Renal cortex interstitium (tissue), 11 donors: ENCODE measurements around the gene NMRK1. TPM values are rescaled to one million over a fixed set of nuclear protein-coding genes. Genes with fewer than 3 reads are reported as not detected.

Source experiments
- DNase-seq, 11 donors: peaks; one replicate each; pipeline ENCODE4 v3.0.0-alpha.2; 2013; ENCODE audit warnings: low read depth in 9 of 11, low spot score in 4 of 11; ENCODE audit errors: extremely low read depth in 1 of 11
- polyA plus RNA-seq, 3 donors: library from polyadenylated mRNA; unstranded; fragments of 120-200 nt; gene quantifications; one replicate each; pipeline ENCODE4 v1.2.1, GENCODE V29; 2013; ENCODE audit not compliant: insufficient read length in 3 of 3

The NMRK1 gene
- polyA plus RNA-seq, 3 donors: 18.7 to 28.4 (median 22.2) TPM

- no peak for DNase-seq
Measured at GRCh38 chr9:75108571-75108970, 20.6 kb upstream of the NMRK1 start.

- peak in 6 of 11 donors; percentile 44 to 71 (median 48) for DNase-seq
Measured at GRCh38 chr9:75106857-75107256, 18.9 kb upstream of the NMRK1 start.

GRCh38 chr9:75105841-75106240 is 17.9 kb upstream of the NMRK1 start:
- no peak for DNase-seq

GRCh38 chr9:75105019-75105540 is 17.1 kb upstream of the NMRK1 start:
- DNase-seq: no peak

GRCh38 chr9:75104607-75105006 is 16.7 kb upstream of the NMRK1 start:
- no peak for DNase-seq

- DNase-seq: no peak
Measured at GRCh38 chr9:75102177-75102790, 14.3 kb upstream of the NMRK1 start.

GRCh38 chr9:75101004-75101588 is 13.1 kb upstream of the NMRK1 start:
- no peak for DNase-seq

- DNase-seq: no peak
Measured at GRCh38 chr9:75096796-75097195, 8.8 kb upstream of the NMRK1 start.

- DNase-seq: no peak
Measured at GRCh38 chr9:75092766-75093165, 4.8 kb upstream of the NMRK1 start.

GRCh38 chr9:75090579-75090978 is 2.6 kb upstream of the NMRK1 start:
- no peak for DNase-seq

- DNase-seq: no peak
Measured at GRCh38 chr9:75089373-75089766, 1.4 kb upstream of the NMRK1 start.

- DNase-seq: peak in 3 of 11 donors; percentile 22 to 49 (median 32)
Measured at GRCh38 chr9:75088646-75089372, 854 bp upstream of the NMRK1 start.

GRCh38 chr9:75087289-75087823 is 599 bp downstream of the NMRK1 start:
- no peak for DNase-seq

- no peak for DNase-seq
Measured at GRCh38 chr9:75086541-75087288, 1.2 kb downstream of the NMRK1 start.

- no peak for DNase-seq
Measured at GRCh38 chr9:75085640-75086039, 2.3 kb downstream of the NMRK1 start.

GRCh38 chr9:75084081-75084672 is 3.8 kb downstream of the NMRK1 start:
- DNase-seq: no peak

- DNase-seq: no peak
Measured at GRCh38 chr9:75083188-75083970, 4.6 kb downstream of the NMRK1 start.

- no peak for DNase-seq
Measured at GRCh38 chr9:75081632-75082031, 6.3 kb downstream of the NMRK1 start.
